Hematopoietic multipotent progenitor cell (in vitro differentiated cells): ENCODE measurements around the gene USH1G. TPM values are rescaled to one million over a fixed set of nuclear protein-coding genes. Genes with fewer than 3 reads are reported as not detected.

ENCODE experiments used
- total RNA-seq: library from RNA; depleted of rRNA; stranded (reverse); fragments of >200 nt; gene quantifications from one replicate; pipeline ENCODE4 v1.2.3, GENCODE V29; 2012

Gene USH1G
- total RNA-seq, 1 donor = under 0.01 TPM

Other genes with a start within 250 kb of the USH1G start
- 25.3 TPM for gene CD300LF, start 210.3 kb downstream of the USH1G start, total RNA-seq
- 79.7 TPM for gene RAB37, start 186.0 kb downstream of the USH1G start, total RNA-seq
- gene NHERF1, start 174.6 kb downstream of the USH1G start, total RNA-seq = 74.6 TPM
- 37.4 TPM for gene NAT9, start 146.9 kb downstream of the USH1G start, total RNA-seq
- gene GRIN2C, start 63.4 kb downstream of the USH1G start, total RNA-seq = 0.27 TPM
- gene FDXR, start 50.3 kb downstream of the USH1G start, total RNA-seq = 8.9 TPM
- gene FADS6, start 29.6 kb downstream of the USH1G start, total RNA-seq = not detected
- gene OTOP2, start 1.0 kb upstream of the USH1G start, total RNA-seq = not detected
- not detected for gene OTOP3, start 12.6 kb upstream of the USH1G start, total RNA-seq
- 1.1 TPM for gene HID1, start 49.5 kb upstream of the USH1G start, total RNA-seq
- gene CDR2L, start 64.4 kb upstream of the USH1G start, total RNA-seq = 2.2 TPM
- gene MRPL58, start 89.4 kb upstream of the USH1G start, total RNA-seq = 16.7 TPM
- gene ATP5PD, start 123.7 kb upstream of the USH1G start, total RNA-seq = 73.5 TPM
- gene KCTD2, start 124.0 kb upstream of the USH1G start, total RNA-seq = 18.6 TPM
- gene SLC16A5, start 164.7 kb upstream of the USH1G start, total RNA-seq = 47.4 TPM
- 10.8 TPM for gene ARMC7, start 186.7 kb upstream of the USH1G start, total RNA-seq
- 87.5 TPM for gene NT5C, start 208.5 kb upstream of the USH1G start, total RNA-seq
- gene JPT1, start 231.3 kb upstream of the USH1G start, total RNA-seq = 30.2 TPM